Measurements from ENCODE around the gene CHRNA4. TPM values are rescaled to one million over a fixed set of nuclear protein-coding genes. Genes with fewer than 3 reads are reported as not detected.

Gene CHRNA4
- total and polyA plus RNA-seq, 8 donors, result under 0.01 to 0.15 TPM; not detected in 6

DNA sequence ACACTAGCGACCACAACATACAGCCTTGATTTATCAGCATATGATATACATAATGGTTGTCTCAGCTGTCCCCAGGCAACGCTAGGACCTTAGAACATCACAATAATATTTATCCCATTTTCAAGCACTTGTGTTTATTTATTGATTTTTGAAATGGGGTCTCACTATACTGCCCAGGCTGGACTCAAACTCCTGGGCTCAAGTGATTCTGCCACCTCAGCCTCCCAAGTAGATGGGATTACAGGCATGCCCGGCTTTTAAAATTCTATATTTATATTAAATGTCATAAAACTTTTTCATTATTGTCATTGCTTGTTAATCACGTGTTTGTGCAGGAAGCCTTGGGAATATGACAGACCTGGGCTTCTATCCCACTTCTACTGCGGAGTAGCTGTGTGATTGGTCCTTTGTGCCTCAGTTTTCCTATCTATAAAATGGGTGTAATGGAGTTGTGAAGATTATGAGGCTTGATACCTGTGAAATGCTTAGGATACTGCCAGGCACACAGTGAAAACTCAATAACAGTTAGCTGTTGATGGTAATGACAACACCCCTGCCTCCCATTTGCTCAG is 58.0 kb downstream of the CHRNA4 start:
- TF ChIP-seq POLR2A (IDR thresholded peaks at IDR 0.05), result no peak
- TF ChIP-seq EP300 (IDR thresholded peaks at IDR 0.05), result no peak
- TF ChIP-seq, protein P1, sequence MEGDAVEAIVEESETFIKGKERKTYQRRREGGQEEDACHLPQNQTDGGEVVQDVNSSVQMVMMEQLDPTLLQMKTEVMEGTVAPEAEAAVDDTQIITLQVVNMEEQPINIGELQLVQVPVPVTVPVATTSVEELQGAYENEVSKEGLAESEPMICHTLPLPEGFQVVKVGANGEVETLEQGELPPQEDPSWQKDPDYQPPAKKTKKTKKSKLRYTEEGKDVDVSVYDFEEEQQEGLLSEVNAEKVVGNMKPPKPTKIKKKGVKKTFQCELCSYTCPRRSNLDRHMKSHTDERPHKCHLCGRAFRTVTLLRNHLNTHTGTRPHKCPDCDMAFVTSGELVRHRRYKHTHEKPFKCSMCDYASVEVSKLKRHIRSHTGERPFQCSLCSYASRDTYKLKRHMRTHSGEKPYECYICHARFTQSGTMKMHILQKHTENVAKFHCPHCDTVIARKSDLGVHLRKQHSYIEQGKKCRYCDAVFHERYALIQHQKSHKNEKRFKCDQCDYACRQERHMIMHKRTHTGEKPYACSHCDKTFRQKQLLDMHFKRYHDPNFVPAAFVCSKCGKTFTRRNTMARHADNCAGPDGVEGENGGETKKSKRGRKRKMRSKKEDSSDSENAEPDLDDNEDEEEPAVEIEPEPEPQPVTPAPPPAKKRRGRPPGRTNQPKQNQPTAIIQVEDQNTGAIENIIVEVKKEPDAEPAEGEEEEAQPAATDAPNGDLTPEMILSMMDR (IDR thresholded peaks at IDR 0.05), result no peak
- no peak for TF ChIP-seq POLR2AphosphoS5 (IDR thresholded peaks at IDR 0.05)
- Histone ChIP-seq H3K27ac (no peak overlapping the region), H3K9me3 (peaks cover 0 to 13% (median 11%) of the 10 kb centered on the region in 4 donors), H3K36me3 (no peaks in the 10 kb centered on the region), H3K27me3 (peaks cover 0 to 97% (median 37%) of the 10 kb centered on the region in 3 donors), H3K4me1 (no peaks in the 10 kb centered on the region), H3K4me3 (no peak overlapping the region)
- 57 to 66% (median 59%) methylated on average over 5 of the region's 5 CpGs for WGBS, 5 donors
- intact Hi-C loops (cut with DNase I; ENCODE audit: low total_unique reads), result no loop called here
- no peak for DNase-seq

DNA sequence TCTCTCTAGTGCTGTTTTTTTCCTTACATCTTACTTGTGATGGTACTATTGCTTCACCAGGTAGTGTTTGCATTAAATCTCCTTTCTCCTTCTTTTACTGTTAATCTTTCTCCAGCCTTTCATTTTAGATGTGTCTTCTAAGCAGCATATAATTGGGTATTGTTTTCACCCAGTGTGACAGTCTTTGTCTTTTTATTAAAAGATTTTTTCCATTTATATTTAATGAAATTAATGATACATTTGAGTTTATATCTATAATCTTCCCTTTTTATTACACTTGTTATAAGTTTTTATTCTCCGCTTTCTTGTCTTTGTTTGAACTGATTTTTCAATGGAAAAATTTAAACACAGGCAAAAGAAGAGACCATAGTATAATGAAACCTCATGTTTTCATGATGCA is 59.5 kb downstream of the CHRNA4 start:
- 86 to 98% (median 95%) methylated on average over 1 of the region's 1 CpG for WGBS, 5 donors
- intact Hi-C loops (cut with DNase I; ENCODE audit: low total_unique reads), result no loop called here
- Histone ChIP-seq H3K9me3 (peaks cover 0 to 13% (median 11%) of the 10 kb centered on the region in 4 donors), H3K4me3 (no peak overlapping the region), H3K27me3 (peaks cover 14 to 97% (median 40%) of the 10 kb centered on the region in 3 donors), H3K27ac (no peak overlapping the region), H3K4me1 (no peaks in the 10 kb centered on the region), H3K36me3 (no peaks in the 10 kb centered on the region)
- TF ChIP-seq EP300 (IDR thresholded peaks at IDR 0.05), result no peak
- TF ChIP-seq POLR2AphosphoS5 (IDR thresholded peaks at IDR 0.05), result no peak
- DNase-seq, result no peak

DNA sequence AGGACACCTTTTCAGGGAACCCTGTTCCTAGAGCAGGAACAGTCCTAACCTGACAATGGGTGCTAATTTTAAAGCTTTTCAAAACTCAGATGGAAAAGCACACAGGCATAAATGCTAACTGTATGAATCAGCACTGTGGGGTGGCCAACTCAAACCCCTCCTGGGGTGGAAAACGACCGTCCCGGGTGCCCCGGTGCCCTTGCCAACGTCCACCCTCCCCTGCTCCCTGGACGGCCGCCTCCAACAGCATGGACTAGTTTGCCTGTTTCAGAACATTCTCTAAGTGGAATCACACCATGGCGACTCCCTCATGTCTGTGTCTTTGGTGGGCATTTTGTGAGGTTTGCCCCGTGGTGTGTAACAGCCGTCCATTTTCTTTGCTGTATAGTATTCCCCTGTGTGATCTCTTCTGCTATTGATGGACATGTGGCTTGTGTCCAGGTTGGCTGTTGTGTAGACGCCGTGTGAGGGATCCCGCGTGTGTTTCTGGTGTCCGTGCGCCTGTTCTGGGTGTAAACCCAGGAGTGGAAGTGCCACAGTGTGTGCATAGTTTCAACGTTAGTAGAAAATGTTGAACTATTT is 62.3 kb downstream of the CHRNA4 start:
- TF ChIP-seq POLR2A (IDR thresholded peaks at IDR 0.05) (no peak), POLR2AphosphoS5 (IDR thresholded peaks at IDR 0.05) (no peak), EP300 (IDR thresholded peaks at IDR 0.05) (no peak)
- TF ChIP-seq, protein P1 (IDR thresholded peaks at IDR 0.05), result no peak
- Histone ChIP-seq H3K4me3 (no peak overlapping the region), H3K27me3 (peaks cover 25 to 97% (median 50%) of the 10 kb centered on the region in 3 donors), H3K36me3 (no peaks in the 10 kb centered on the region), H3K4me1 (no peaks in the 10 kb centered on the region), H3K27ac (no peak overlapping the region), H3K9me3 (peaks cover 0 to 13% (median 11%) of the 10 kb centered on the region in 4 donors)
- WGBS, 5 donors, result 83 to 91% (median 88%) methylated on average over 17 of the region's 17 CpGs
- DNase-seq, result no peak
- intact Hi-C loops (cut with DNase I; ENCODE audit: low total_unique reads), result no loop called here

DNA sequence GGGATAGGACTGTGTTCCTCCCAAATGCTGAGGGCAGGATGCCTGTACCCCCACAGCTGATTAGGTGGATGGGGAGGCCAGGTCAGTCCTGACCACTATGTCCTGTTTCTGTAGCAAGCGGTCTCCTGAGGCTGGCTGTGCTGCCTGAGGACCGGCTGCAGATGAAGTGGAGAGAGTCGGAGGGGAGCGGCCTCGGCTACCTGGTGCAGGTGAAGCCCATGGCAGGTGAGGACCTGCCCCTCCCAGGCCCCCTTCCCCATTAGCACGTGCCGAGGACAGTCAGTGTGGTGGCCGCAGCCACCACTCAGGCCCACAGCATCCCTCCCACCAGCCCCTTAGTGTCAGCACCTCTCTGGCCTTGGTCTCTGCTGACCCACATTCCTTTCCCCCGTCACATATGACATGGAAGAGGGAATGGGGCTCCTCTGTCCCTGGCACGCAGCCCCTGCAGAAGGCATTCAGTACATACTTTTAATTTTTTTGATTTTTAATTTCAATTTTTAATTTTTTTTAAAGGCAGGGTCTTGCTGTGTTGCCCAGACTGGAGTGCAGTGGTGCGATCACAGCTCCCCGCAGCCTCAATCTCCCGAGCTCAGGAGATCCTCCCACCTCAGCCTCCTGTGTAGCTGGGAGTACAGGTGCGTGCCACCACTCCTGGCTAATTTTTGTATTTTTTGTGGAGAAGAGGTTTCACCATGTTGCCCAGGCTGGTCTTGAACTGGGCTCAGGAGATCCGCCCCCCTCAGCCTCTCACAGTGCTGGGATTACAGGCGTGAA is 63.2 kb downstream of the CHRNA4 start:
- no peak overlapping the region for H3K4me3 ChIP-seq
- no peaks in the 10 kb centered on the region for H3K36me3 ChIP-seq
- no peak overlapping the region for H3K27ac ChIP-seq
- TF ChIP-seq POLR2A (IDR thresholded peaks at IDR 0.05) (no peak), EP300 (IDR thresholded peaks at IDR 0.05) (no peak), POLR2AphosphoS5 (IDR thresholded peaks at IDR 0.05) (no peak)
- TF ChIP-seq, protein P1 (IDR thresholded peaks at IDR 0.05), result no peak
- no peak for DNase-seq
- H3K27me3 ChIP-seq, result peaks cover 25 to 98% (median 56%) of the 10 kb centered on the region in 3 donors
- H3K4me1 ChIP-seq, result no peaks in the 10 kb centered on the region
- WGBS, 5 donors, result 75 to 80% (median 80%) methylated on average over 9 to 16 of the region's 16 CpGs
- H3K9me3 ChIP-seq, result peaks cover 0 to 13% (median 11%) of the 10 kb centered on the region in 4 donors
- intact Hi-C loops (cut with DNase I; ENCODE audit: low total_unique reads), result no loop called here
